Fibroblast of lung (primary cell): ENCODE results near the gene MPP3.

ENCODE experiments used
- EZH2 ChIP-seq: IDR thresholded peaks from 2 replicates; pipeline ENCODE4 v1.5.1; 2012; ENCODE audit warnings: low read length, control low read depth, mild to moderate bottlenecking; ENCODE audit errors: missing control alignments
- TF ChIP-seq, protein P1 (sequence below), 2 donors: IDR thresholded peaks in 1 of 2; conservative IDR thresholded peaks in 1 of 2; 1 replicate in 1 of 2; 2 replicates in 1 of 2; pipeline ENCODE4 v1.5.1; 2011 to 2012; ENCODE audit warnings: low read length in 2 of 2, control low read depth in 1 of 2, inconsistent platforms in 1 of 2, low read depth in 1 of 2, mild to moderate bottlenecking in 1 of 2

DNA sequence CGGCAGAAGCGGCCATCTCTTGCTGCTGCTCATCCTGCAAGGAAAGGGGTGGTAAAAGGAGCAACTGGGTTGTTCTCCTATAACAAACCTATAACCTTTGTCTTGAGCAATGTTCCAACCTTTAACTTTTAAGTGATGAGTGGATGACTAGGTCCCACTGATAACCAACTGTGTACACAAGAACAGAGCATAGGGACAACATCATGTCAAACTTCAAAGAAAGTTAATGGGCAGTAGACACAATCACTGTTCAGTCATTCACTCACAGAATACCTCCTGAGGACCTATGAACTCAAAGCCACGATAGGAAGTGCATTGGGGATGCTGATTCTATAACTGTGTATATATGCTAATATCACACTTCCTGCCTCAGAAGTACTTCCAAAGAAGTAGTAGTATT is 31.1 kb downstream of the MPP3 start:
- TF ChIP-seq, protein P1, sequence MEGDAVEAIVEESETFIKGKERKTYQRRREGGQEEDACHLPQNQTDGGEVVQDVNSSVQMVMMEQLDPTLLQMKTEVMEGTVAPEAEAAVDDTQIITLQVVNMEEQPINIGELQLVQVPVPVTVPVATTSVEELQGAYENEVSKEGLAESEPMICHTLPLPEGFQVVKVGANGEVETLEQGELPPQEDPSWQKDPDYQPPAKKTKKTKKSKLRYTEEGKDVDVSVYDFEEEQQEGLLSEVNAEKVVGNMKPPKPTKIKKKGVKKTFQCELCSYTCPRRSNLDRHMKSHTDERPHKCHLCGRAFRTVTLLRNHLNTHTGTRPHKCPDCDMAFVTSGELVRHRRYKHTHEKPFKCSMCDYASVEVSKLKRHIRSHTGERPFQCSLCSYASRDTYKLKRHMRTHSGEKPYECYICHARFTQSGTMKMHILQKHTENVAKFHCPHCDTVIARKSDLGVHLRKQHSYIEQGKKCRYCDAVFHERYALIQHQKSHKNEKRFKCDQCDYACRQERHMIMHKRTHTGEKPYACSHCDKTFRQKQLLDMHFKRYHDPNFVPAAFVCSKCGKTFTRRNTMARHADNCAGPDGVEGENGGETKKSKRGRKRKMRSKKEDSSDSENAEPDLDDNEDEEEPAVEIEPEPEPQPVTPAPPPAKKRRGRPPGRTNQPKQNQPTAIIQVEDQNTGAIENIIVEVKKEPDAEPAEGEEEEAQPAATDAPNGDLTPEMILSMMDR (conservative IDR thresholded peaks at IDR 0.05 in 1 of 2, IDR thresholded peaks at IDR 0.05 in 1 of 2; ENCODE audit: low read depth in 1 of 2, low read length in 2 of 2), result no peak
- no peak for TF ChIP-seq EZH2
